CD4-positive, alpha-beta T cell treated with Interferon alpha-2 for 1 hour (primary cell): ENCODE measurements around the gene WNT5B.
A peak's percentile ranks its signal among the peaks of the same experiment; 100 is the strongest.

ENCODE experiments used
- DNase-seq, 2 donors: peaks; one replicate each; pipeline ENCODE4 v3.0.0-alpha.2; 2020 to 2022

WNT5B gene

GRCh38 chr12:1656902-1657301 lies 27.9 kb downstream of the WNT5B start:
- no peak for DNase-seq

GRCh38 chr12:1657688-1658087 lies 28.7 kb downstream of the WNT5B start:
- DNase-seq = no peak

GRCh38 chr12:1660304-1661187 lies 31.5 kb downstream of the WNT5B start:
- DNase-seq = peak; percentile 23 to 67

- DNase-seq = peak; percentile 89 to 90
Observed at GRCh38 chr12:1661553-1662335, 32.7 kb downstream of the WNT5B start.

GRCh38 chr12:1662761-1663439 lies 33.9 kb downstream of the WNT5B start:
- peak; percentile 28 to 37 for DNase-seq

GRCh38 chr12:1663440-1664132 lies 34.6 kb downstream of the WNT5B start:
- peak in 1 of 2 donors; percentile 23 for DNase-seq

GRCh38 chr12:1665366-1665765 lies 36.3 kb downstream of the WNT5B start:
- DNase-seq = no peak

GRCh38 chr12:1666215-1666614 lies 37.2 kb downstream of the WNT5B start:
- no peak for DNase-seq

GRCh38 chr12:1666685-1667162 lies 37.7 kb downstream of the WNT5B start:
- DNase-seq = no peak

GRCh38 chr12:1668833-1669543 lies 40.0 kb downstream of the WNT5B start:
- peak in 1 of 2 donors; percentile 10 for DNase-seq

GRCh38 chr12:1670358-1671268 lies 41.6 kb downstream of the WNT5B start:
- no peak for DNase-seq

- no peak for DNase-seq
Observed at GRCh38 chr12:1676043-1676442, 47.0 kb downstream of the WNT5B start.

- no peak for DNase-seq
Observed at GRCh38 chr12:1680804-1681492, 51.9 kb downstream of the WNT5B start.

GRCh38 chr12:1681493-1681807 lies 52.4 kb downstream of the WNT5B start:
- no peak for DNase-seq

GRCh38 chr12:1688086-1688710 lies 59.2 kb downstream of the WNT5B start:
- no peak for DNase-seq

GRCh38 chr12:1690578-1691122 lies 61.6 kb downstream of the WNT5B start, which contains the start of gene ADIPOR2:
TSS of gene ADIPOR2 (plus strand) at chr12:1691070. CDS start at chr12:1754344, 63,274 bp downstream.
- DNase-seq = peak; percentile 94 to 95

GRCh38 chr12:1691123-1692007 lies 62.3 kb downstream of the WNT5B start:
- DNase-seq = peak; percentile 13 to 25

- no peak for DNase-seq
Observed at GRCh38 chr12:1692226-1692625, 63.2 kb downstream of the WNT5B start.
